Right renal pelvis (tissue), 4 donors: Measurements from ENCODE around the gene PSORS1C1. TPM values are rescaled to one million over a fixed set of nuclear protein-coding genes. Genes with fewer than 3 reads are reported as not detected.
A peak's percentile ranks its signal among the peaks of the same experiment; 100 is the strongest.
"Not testable (repeated sequence)": the region's sequence is repeated elsewhere in the genome, so short reads cannot be mapped to it uniquely, and the experiment has no call there.

Experiments
- DNase-seq, 4 donors: peaks; one replicate each; pipeline ENCODE4 v3.0.0-alpha.2; 2013; ENCODE audit warnings: low read depth in 4 of 4, low spot score in 3 of 4, missing footprints in 1 of 4
- polyA plus RNA-seq, 4 donors: library from polyadenylated mRNA; unstranded; fragments of 120-200 nt; gene quantifications; one replicate each; pipeline ENCODE4 v1.2.1, GENCODE V29; 2013; ENCODE audit not compliant: insufficient read length in 4 of 4

Gene PSORS1C1
- polyA plus RNA-seq, 4 donors, result 0.29 to 0.59 TPM; not detected in 2

DNA sequence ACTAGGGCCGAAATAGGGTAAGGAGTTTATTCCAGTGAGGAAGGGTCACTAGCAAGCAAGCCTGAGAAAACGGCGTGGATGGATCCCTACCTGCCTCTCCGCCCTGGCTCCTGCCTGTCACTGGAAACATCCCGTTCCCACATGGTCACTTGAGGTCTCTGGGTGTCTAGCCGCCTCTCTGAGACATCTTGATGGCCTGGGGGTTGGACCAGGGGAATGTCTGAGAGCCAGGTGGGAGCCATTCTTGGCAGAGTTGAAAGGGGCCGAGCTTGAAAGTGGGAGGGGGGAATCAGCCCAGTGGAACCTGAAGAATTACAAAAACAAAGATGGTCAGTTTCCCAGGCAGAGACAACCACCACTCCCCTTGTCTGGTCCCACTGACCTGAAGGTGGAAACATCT, 42.0 kb downstream of the PSORS1C1 start:
- DNase-seq, result no peak

- no peak for DNase-seq
Measured at GRCh38 chr6:31157513-31158139, 43.0 kb downstream of the PSORS1C1 start, which contains the start of gene CCHCR1. TSS of gene CCHCR1 (minus strand) at chr6:31157802. CDS start at chr6:31157600, 202 bp downstream.

DNA sequence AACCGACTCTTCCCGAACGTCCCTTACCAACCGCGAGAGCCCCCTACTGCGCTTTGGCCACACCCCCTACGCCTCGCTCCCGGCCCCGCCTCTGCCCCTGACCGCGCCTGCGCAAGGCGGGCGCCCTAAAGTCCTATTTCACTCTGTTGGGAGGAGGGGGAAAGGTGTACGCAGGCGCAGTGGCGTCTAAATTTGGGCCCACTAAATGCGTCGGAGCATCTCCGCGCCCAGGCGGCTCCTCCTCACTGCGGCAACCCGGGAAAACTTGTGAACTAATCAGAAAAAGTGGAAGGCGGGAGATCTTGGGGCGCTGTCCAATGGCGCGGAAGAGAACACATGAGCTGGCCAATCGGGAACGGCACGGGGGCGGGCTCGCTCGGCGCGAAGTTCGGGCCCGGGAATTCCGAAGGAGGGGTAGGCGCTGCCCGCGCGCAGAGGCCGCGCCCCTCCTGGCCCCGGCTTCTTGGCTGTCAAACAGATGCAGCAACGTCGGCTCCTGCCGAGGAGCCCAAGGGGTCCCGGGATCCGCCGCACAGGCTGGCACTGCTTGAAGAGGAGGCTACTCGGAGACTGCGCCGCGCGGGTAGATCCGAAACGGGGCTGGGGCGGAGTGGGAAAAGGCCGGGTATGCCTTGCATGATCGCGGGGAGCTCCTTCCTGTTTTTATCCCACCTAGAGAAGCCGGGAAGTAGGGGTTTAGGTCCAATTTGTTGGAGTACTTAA, 43.7 kb downstream of the PSORS1C1 start, which contains the start of gene TCF19:
TSS of gene TCF19 (plus strand) at position 450 of the 723 bp plus-strand sequence. CDS start 881 bp downstream, outside the sequence.
- peak; percentile 98 to 99 (median 98) for DNase-seq

- DNase-seq, result peak in 1 of 4 donors; percentile 20
Measured at GRCh38 chr6:31158863-31159855, 44.6 kb downstream of the PSORS1C1 start.

DNA sequence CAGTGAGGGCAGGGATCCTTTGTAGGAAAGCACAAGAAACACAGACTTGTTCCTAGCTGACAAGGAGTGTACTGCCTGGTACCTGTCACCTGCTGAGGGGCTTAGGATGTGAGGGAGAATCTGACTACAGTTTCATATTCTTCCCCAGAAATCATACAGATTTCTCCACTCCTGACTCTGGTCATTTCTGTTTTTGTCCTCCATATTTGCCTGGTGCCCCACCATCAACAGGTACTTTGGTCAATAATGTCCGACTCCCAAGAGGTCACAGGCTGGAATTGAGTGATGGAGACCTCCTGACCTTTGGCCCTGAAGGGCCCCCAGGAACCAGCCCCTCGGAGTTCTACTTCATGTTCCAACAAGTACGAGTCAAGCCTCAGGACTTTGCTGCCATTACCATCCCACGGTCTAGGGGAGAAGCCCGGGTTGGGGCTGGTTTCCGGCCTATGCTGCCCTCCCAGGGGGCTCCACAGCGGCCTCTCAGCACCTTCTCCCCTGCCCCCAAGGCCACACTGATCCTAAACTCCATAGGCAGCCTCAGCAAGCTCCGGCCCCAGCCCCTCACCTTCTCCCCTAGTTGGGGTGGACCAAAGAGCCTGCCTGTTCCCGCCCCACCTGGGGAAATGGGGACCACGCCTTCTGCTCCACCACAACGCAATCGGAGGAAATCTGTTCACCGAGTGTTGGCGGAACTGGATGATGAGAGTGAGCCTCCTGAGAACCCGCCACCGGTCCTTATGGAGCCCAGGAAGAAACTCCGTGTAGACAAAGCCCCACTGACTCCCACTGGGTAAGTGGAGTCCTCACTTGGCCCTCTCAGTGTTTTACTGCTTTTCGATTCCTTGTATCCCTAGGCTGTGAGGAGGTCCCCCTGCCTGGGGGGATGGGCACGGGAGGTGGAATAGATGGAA, 46.9 kb downstream of the PSORS1C1 start:
- no peak for DNase-seq

GRCh38 chr6:31162463-31163165, 48.0 kb downstream of the PSORS1C1 start:
- DNase-seq, result no peak

GRCh38 chr6:31163922-31164321, 49.3 kb downstream of the PSORS1C1 start:
- DNase-seq, result no peak

DNA sequence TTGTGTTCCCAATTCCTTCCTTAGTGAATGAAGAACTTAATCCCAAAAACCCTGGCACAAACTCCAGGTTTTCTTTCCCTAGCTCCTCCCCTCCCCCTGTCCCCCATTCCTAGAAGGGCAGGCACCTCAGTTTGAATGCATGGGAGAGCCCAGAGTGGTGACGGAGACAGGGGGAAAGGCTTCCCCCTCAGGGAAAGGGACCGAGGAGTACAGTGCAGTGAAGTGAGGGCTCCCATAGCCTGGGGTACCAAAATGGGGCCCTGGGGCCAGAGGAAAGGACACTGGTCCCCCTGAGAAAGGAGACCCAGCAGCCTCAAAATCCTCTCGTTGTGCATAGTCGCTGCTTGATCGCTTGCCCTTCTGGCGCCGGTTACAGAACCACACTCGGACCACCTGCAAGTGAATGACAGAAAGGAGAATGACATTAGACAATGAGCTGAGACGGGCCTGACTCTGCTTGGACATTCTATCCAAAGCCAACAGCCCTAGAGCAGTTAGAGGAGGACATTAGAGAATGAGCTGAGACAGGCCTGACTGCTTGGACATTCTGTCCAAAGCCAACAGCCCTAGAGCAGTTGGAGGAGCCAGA, 50.0 kb downstream of the PSORS1C1 start:
- not testable (repeated sequence) for DNase-seq

DNA sequence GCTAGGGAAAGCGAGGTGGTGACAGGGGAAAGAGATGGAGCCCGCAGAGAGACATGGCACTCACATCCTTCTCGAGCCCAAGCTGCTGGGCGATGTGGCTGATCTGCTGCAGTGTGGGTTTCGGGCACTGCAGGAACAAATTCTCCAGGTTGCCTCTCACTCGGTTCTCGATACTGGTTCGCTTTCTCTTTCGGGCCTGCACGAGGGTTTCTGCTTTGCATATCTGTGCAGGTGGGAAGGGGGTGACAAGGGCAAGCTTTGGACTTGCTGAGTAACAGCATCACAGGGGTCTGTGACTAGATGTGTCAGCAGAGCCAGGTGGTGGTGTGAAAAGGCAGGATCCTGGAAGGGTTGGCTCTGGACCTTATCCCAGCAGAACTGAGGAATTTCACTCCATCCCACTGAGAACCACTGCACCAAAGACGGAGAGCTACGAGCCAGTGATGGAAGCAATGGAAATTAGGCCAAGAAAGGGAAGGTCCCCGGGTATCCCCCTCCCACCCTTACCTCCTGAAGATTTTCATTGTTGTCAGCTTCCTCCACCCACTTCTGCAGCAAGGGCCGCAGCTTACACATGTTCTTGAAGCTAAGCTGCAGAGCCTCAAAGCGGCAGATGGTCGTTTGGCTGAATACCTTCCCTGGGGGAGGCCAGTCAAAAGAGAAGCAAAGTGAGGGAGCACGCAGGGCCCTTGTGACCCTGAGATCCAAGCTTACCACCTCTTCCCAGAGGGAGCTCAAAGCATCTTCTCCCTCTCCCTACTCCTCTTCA, 50.6 kb downstream of the PSORS1C1 start:
- not testable (repeated sequence) for DNase-seq

- no peak for DNase-seq
Measured at GRCh38 chr6:31165986-31166385, 51.4 kb downstream of the PSORS1C1 start.

DNA sequence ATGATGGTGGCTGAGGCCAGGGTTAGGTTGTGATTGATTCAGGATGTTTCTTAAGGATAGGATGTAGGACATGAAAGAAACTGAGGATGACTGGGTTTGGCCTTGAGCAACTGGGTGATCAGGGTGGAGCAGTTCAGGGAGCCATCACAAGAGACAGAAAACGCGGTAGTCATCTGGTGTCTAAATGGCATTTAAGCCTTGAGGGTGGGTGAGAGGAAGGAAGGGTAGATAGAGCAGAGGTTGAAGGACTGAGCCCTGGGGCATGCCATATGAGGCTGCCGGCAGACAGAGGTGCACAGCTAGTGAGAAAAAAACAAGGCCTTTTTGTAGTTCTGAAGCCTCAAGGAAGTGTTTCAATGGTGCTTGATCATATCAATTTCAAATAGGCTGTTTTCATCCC, 54.0 kb downstream of the PSORS1C1 start:
- no peak for DNase-seq

GRCh38 chr6:31169123-31169857, 54.7 kb downstream of the PSORS1C1 start:
- no peak for DNase-seq

- not testable (repeated sequence) for DNase-seq
Measured at GRCh38 chr6:31169858-31170599, 55.4 kb downstream of the PSORS1C1 start.

GRCh38 chr6:31170600-31170881, 55.9 kb downstream of the PSORS1C1 start, which contains the start of gene POU5F1:
TSS of gene POU5F1 (minus strand) at chr6:31170682. CDS start at chr6:31170620, 62 bp downstream.
- no peak for DNase-seq

DNA sequence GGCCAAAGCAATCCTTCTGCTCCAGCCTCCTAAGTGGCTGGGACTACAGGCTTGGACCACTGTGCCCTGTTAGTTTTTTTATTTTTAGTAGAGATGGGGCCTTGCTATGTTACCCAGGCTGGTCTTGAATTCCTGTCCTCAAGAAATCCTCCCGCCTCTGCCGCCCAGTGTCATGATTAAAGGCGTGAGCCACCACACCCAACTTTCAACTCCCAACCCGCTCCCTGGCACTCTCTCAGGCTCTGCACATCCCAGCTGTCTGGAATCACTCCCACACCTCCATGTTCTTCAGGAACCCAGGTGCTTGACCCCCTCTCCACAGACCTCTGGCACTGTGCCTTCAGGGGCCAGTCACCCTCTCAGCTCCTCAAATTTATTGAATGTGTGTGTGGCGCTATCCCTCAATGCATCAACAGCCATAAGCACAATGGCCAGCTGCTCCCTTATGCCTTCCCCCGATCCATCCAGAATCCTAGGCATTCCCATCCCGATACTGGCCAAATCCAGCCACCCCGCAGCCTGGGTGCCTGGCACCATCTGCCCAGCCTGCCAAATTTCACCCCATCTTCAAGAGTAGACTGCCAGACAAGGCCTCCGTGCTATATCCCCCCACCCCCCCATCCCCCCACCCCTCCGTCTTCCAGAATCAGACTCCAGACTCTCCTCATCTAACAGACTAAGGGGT, 56.5 kb downstream of the PSORS1C1 start:
- no peak for DNase-seq
